HG02970 (cell line): ENCODE measurements around the gene CACNA1S.

Source experiments
- ATAC-seq: cut with Tn5 transposase; IDR thresholded peaks from one replicate; pipeline ENCODE4 v1.9.1; 2021; ENCODE audit warnings: mild to moderate bottlenecking, moderate library complexity, moderate number of reproducible peaks; ENCODE audit not compliant: unreplicated experiment, low FRiP score

Gene CACNA1S

DNA sequence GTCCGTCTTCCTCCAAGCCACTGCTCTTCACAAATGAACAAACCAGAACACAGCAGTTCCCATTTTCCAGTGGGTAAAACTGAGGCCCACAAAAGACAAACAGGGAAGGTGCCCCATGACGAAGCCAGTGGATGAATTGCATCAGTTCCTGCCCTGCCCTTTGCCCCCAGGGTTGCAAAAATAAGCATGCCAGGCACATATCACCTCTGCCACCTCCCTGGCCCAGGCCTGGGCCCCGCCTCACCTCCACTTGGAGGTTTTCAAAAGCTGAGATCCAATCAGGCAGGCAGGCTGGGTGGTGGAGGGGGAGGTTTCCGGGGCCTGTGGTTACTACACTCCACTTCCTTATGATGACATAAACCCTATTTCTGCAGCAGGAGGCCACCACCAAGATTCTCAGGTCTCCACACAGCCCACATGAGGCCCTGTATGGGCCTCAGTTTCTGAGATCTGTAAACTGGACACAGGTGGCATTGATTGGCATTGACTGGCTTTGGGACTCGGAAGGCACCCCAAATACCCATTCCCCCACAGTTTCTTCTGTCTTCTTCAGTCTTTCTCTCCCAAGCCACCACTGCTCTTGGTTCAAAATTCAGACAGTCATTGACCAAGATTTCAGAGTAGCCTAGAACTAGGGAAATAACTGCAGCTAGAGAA lies 92.8 kb downstream of the CACNA1S start:
- ATAC-seq: peak; percentile 35

DNA sequence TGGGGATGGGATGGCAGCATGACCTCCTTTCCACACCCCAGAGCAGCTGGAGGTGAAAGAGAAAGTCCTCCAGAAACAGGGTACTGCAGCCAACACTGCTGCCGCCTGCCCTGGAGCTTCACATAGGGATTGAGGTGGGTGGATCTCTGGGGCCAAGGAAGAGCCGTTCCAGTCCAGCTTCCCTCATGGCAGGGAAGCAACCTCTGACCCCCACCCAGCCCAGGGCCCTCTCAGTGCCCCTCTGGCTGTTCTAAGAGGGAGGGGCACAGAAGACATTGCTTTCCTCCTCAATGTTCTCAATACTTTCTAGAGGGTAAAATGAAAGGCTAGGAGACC lies 94.4 kb downstream of the CACNA1S start:
- ATAC-seq: no peak

DNA sequence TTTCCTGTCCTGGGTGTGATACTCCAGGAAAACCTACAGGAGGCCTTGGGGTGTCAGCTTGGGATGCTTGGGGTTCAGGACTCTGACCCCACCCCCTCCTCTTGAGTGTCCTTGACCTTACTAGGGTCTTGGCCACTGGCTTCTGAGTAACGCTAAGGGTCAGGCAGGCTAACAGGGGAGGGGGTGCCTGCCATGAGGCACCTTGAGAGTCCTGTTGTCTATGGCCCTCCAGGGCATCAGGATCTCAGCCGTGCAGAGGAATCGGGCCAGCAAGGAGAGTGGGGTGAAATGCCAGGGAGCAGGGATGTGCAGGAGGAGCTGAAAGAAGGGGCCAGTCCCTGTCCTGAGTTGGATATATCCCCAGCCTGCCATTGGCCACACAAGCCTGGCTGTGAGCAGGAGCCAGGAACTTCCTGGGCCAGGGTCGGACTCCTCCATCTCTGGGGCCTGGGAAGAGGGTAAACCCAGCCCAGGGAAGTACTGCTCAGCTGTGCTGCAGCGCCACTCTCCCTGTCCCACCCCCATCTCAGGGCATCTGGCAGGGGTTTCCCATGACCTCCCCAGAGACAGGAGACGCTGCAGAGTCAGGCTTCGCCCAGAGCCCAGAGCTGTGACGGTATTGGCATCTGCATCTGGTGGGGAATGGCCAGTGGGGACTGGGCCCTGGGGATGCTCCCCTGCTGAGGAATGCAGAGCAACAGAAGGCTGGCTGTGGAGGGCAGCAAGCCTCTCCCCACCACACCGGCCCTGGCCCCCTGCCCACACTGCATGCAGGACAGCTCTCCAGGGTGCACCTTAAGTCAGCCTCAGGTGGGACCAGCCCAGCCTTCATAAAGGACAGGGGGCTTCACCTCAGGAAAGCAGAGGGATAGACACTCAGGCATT lies 95.0 kb downstream of the CACNA1S start:
- no peak for ATAC-seq

DNA sequence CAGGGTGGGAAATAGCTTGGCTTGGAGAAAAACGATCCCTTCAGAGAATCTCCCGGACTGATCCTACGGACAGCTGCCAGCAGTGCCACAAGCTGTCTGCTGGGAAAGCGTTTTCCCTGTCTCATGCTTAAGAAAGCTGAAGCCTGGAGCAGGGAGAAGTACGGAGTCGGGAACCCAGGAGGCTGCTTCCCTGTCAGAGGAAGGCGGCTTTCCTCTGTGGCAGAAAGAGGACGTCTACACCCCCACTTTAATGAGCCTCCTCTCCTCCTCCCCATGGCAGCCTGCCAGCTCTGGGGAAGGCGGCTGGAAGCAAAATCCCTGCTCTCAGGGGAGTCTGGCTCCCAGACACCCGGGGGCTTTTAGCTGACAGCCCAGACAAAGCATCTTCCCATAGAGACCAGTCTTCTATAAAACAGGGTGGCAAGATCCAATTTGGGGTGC lies 96.0 kb downstream of the CACNA1S start:
- no peak for ATAC-seq

DNA sequence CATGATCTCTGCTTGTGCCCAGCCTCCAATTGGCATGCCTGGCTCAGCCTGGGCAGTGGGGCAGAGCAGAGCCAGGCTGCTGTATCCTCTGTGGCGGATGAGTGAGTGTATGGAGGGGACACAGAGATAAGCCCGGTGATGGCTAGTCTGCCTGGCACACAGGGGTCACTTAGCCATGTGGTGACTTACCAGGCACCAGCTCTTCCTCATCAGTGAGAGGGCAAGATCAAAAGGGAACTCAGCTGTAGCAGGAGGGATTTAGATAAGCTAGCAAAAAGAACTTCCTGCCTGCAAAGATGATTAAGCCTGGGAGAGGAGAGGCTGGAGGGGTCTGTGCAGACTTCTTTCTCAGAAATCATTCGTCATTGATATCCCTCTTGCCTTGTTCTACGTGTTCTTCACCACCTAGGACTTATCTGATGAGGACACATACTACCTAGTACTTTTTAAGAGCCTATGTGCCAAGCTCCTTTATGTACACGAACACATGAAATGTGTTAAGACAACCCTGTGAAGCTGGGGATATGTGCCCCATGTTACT lies 96.6 kb downstream of the CACNA1S start:
- ATAC-seq: no peak

DNA sequence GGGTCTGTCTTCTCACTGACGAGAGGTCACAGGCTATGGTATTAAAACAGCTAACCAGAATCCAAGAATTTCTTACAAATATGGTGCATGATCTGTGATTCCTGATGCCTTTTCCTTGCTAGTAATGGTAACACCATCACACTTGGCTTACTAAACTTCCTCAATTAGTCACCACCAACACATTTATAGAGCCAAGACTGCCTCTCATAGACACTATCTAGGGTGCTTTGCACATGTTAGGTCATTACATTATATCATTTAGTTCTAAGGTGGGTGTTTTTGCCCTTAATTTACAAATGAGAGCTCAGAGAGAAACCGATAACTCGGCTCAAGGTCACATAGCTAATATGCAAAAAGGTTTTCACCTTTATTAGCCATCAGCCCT lies 97.4 kb downstream of the CACNA1S start:
- ATAC-seq: no peak

DNA sequence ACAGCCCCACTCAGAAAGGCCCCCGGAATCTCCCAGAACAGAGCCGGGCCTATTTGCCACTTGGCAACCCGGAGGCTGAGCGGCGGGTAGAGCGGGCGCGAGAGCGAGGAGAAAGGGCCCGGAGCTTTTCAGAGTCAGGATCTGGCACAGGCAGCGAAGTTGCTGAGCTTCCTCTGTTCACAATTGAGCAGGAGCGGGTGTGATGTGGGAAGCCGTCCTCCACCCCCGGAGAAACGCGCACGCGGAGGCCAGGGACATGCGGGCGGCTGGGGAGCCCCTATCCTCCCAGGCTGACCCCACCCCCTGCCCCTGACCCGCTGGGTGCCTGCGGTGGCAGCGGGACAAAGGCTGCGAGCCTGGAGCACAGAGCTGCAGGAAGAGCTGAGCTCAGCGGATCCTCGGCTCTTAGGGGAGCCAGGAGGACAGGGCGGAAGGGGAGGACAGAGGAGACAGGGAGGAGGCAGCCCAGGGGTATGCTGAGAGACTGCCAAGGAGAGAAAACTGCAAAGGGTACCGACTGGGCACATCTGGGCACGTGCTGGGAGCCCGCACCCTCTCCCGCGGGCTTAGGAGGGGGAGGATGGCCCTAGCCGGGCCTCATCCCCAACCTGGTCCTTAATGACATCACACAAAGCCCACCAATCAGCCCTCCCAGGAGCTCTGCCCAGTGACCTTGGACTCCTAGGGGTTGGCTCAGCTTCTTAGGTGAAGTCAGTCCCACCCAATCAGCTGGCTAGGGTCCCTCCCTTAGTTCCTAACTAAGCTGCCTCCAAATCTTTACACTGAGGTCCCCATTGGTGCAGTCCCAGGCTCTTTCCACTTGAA lies 98.0 kb downstream of the CACNA1S start:
- no peak for ATAC-seq

DNA sequence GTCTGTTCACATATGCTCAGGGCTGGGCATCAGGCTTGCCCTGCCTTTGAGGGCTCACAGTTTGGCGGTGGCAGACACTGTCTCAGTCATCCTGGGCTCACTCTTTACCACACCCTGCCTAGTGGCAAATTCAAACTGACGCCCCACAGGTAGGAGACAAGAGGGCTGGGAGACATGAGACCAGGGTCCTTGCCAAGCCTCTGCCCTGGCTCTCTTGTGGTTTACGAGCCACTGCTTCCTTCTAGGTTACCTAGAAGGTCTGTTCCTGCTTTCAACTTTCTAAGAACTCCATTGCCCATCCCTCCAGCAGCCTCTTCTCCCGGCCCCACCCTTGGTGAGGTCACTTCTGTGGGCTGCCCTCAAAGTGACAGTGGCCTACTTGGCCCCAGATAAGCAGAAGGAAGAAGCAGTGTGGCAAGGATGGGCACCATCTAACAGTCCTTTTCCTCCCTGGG lies 99.2 kb downstream of the CACNA1S start:
- no peak for ATAC-seq

DNA sequence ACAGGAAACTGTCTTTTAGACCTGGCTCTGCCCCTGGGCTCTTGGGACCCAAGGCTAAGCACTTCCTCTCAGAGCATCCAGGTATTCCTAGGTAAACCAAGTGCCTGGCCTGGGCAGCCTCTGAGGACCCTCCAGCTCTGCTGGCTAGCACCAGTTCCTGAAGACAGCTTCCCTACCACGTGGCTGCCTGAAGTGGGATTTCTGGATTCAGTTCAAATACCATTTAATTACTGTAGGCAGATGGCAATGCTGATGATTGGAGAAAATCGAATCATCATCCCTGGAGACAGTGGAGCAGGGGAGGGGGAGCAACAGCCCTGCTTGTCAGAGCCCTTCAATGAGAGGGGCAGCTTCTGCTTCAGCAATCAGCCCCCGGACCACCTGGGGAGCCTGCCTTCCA lies 100.6 kb downstream of the CACNA1S start:
- no peak for ATAC-seq

DNA sequence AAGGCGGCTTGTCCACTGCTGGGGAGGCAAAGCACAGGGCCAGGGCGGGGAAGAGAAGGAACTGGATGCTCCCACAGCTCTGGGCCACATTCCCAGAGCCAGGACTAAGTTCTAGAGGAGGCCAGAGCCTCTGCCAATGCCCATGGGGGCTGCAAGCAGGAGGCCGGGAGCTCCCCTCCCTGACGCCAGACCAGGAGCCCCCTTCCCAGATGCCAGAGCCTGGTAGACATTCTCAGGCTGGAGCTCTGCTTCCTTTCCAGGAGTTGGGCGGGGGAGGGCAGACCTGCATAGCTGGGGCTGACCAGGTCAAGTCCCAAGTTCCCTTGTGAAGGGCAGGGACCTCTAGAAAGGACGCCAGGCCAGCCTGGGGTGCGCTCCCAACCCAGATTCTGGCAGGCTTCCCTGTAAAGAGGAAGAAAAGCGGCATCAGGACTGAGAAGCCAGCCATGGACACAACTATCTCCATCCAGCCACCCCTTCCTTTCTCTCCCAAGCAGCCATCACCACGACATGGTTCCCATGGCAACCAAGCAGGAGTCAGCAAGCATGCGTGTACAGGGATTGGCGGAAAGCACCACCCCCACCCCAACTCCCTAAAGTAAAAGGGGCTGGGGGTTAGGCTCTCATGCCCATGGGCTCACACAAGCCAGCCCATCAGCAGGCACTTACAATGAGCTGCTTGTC lies 102.1 kb downstream of the CACNA1S start:
- ATAC-seq: no peak

DNA sequence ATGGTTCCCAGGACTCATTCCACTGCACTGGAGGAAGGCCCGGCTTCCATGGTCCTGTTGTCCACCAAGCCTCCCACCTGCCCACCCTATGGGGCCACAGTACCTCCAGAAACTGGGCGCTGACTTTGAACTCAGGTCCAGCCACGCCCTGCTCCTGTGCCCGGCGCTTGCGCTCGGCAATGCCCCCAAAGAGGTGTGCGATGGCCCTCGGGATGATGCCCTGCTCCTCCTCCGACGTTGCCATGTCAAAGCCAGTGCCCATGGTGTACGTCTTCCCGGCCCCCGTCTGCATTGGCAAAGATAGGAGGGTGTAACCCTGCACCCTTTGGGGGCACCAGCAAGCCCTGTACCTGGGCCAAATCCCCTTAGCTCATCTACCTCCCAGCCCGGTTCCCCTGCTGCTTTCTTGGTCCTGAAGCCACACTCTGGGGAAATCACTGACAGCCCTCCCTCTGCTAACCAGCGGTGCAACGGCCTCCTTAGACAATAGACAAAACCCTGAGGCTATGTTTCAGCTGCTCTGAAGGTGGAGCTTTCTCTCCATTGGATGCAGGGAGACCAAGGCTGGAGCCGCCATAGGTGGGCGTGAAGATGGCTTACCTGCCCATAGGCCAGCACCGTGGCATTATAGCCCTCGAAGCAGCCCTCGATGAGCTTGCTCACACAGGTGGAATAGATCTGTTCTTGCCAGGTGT lies 103.4 kb downstream of the CACNA1S start:
- ATAC-seq: no peak

DNA sequence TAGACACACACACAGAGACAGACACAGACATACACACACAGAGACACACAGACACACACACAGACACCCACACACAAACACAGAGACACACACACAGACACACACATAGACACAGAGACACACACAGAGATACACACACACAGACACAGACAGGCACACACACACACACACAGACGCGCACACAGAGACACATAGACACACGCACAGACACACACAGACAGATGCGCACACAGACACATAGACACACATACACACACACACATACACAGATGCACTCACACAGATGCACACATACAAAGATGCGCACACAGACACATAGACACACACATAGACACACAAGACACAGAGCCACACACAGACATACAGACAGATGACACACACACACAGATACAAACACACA lies 104.7 kb downstream of the CACNA1S start:
- no peak for ATAC-seq

DNA sequence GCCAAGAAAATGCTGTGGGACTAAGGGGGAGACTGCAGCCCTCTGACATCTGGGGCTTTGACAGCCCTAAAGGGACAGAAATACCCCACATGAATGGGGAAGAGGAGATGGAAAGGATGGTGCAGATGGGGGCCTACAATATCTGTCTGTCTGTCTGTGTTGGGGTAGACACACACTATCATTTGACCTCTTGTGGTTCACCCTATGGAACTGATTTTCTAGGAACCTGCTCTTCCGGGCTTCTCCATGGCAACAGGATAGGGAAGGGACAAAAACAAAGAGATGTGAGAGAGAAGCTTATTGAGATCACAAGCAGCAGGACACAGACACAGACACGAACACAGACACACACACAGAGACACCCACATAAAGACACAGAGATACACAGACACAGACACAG lies 105.8 kb downstream of the CACNA1S start:
- no peak for ATAC-seq

DNA sequence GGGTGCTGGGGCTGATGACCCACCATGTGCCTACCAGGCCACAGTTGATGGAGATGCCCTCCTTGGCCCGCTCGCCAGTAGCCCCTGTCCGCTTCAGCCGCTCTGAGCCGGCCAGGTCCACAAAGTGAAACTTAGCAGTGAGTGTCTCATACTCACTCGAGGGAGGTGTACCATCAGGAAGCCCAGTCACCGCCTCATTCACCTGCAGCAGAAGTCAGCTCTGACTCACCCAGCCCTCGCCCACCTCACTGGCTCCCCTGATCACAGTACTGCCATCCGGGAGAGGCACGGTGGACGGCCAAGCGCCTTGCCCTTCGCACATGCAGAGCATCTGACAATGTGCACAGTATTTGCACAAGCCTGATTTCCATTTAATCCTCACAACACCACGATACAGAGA lies 107.5 kb downstream of the CACNA1S start:
- ATAC-seq: no peak

DNA sequence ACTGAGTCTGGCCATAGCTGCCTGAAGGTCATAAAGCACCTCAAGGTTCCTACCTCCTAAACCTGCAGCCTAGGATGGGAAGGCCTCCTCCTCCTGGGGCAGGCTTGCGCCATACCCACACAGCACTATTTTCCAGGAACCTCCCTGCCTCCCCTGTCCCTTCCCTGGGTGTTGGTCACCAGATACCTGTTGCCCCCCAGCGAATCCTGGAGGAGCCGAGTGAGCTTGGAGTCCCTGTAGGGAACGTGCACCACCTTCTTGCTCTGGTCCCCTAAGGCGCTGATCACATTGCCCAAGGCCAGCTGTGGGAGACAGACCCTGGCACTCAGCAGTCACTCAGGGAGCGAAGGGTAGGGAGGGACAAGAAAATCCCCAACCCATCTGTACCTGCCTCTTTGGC lies 108.1 kb downstream of the CACNA1S start:
- no peak for ATAC-seq

DNA sequence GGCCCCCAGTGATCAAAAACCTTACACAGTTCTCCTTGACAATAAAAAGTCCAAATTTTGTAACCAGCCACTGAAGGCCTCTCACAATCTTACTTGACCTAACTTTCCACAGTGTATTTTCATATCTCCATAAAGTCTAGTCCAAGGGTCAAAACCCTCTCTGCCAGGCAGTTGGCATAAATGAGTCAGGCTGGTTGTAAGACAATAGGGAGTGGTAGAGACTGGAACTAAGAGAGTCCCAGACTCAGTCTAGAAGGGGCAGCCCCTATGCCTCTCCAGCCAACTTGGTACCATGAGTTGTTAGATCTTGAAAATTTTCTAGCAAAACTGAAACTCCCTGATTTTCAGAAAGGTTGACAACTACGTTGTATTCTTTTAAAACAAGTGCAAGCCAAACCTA lies 109.7 kb downstream of the CACNA1S start:
- ATAC-seq: no peak

DNA sequence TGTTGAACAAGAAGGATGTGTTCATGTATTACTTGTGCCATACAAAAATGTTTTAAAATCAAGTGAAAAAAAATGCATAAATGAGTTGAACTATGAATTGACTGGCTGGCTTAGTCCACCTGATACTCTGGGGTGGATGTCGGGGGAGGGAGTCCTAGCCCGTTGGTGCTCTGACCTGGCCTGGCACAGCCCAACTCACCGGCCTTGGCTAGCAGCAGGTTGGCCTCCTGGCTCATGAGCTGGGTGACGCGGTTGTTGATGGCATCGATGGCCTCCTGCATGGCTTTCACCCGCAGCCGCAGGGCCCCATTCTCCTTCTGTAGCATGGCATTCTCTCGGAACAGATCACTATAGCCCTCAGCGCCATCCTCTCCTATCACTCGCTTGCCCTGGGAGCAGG lies 110.3 kb downstream of the CACNA1S start:
- ATAC-seq: no peak

DNA sequence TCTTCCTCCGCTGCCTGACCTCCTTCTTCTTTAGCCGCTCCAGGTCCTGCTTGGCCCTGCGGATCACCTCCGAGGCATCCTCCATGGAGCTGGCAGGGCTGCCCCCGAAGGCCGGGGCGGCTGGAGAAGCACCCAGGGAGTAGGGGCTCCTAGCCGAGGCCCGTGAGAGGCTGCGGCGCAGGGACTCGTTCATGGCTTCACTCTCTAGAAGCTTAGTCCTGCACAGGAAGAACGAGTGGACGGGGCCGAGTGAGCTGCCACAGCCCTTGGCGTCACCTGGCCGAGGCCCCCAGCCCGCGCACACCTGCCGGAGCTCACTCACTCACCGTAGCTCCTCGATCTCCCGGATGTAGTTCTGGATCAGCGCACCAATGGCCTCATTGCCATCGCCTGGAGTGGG lies 111.8 kb downstream of the CACNA1S start:
- ATAC-seq: no peak

DNA sequence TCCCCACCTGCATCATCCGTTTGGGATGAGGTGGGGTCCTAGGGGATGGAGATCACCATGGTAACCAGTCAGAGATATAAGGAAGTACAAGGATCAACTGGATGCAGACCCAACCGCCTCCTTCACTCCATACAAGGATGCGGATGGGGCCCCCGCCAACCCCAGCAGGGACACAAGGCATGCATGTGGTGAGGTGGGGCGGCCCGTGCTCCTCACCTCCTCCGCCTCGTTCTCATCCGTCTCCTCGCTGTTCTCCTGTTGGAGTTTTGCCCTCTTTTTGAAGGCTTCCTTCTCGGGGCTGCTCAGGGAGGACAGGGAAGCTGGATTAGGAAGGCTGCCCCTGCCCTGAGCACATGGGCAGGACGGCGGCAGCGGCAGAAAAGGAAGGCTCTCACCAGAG lies 112.6 kb downstream of the CACNA1S start:
- ATAC-seq: no peak

DNA sequence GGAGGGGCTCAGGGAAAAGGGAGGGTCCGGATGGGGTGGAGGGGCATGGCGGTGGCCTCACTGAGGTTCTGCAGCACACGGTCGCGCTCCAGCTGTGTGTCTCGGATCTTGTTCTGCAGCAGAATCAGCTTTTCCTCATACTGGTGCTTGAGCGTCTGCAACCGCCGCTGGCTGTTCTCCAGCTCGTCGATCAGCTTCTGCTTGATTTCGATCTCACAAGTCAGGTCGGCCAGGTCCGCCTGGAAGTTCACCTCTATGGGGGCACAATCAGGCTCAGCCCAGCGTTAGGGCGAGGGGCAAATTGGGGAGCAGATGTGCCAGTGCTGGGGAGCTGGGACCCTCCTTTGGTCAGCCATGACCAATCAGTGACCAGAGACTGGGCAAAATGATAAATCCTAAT lies 113.9 kb downstream of the CACNA1S start:
- no peak for ATAC-seq
